NCI-H2081 treated with DMSO at 0.1 percent for 48 hours (cell line): ENCODE data around the gene RIIAD1.
"Not testable (repeated sequence)": the region's sequence is repeated elsewhere in the genome, so short reads cannot be mapped to it uniquely, and the experiment has no call there.

Source experiments
- DNase-seq: peaks from one replicate; lab custom pipeline; 2025; lab: John Stamatoyannopoulos, UW

RIIAD1 gene

GRCh38 chr1:151720974-151721787 lies at the start of gene RIIAD1:
TSS of gene RIIAD1 (plus strand) at chr1:151721522. CDS start at chr1:151721537, 15 bp downstream.
- DNase-seq = no peak

GRCh38 chr1:151673407-151673806 lies 47.9 kb upstream of the RIIAD1 start:
- no peak for DNase-seq

GRCh38 chr1:151680391-151680790 lies 40.9 kb upstream of the RIIAD1 start:
- DNase-seq = no peak

GRCh38 chr1:151680826-151681225 lies 40.5 kb upstream of the RIIAD1 start:
- DNase-seq = no peak

- no peak for DNase-seq
Measured at GRCh38 chr1:151681923-151682322, 39.4 kb upstream of the RIIAD1 start.

GRCh38 chr1:151682901-151683300 lies 38.4 kb upstream of the RIIAD1 start:
- not testable (repeated sequence) for DNase-seq

- DNase-seq = no peak
Measured at GRCh38 chr1:151684128-151684527, 37.2 kb upstream of the RIIAD1 start.

- DNase-seq = no peak
Measured at GRCh38 chr1:151686561-151686960, 34.8 kb upstream of the RIIAD1 start.

- DNase-seq = no peak
Measured at GRCh38 chr1:151689494-151689893, 31.8 kb upstream of the RIIAD1 start.

- no peak for DNase-seq
Measured at GRCh38 chr1:151692226-151692625, 29.1 kb upstream of the RIIAD1 start.

GRCh38 chr1:151693057-151693651 lies 28.2 kb upstream of the RIIAD1 start:
- DNase-seq = no peak

GRCh38 chr1:151701515-151701914 lies 19.8 kb upstream of the RIIAD1 start:
- DNase-seq = no peak

GRCh38 chr1:151702936-151703335 lies 18.4 kb upstream of the RIIAD1 start:
- DNase-seq = no peak

- no peak for DNase-seq
Measured at GRCh38 chr1:151703813-151704212, 17.5 kb upstream of the RIIAD1 start.

- DNase-seq = no peak
Measured at GRCh38 chr1:151704246-151704645, 17.1 kb upstream of the RIIAD1 start.

GRCh38 chr1:151705146-151705545 lies 16.2 kb upstream of the RIIAD1 start:
- DNase-seq = no peak

GRCh38 chr1:151705753-151706463 lies 15.4 kb upstream of the RIIAD1 start:
- DNase-seq = no peak

GRCh38 chr1:151706464-151707415 lies 14.6 kb upstream of the RIIAD1 start:
- no peak for DNase-seq

- DNase-seq = no peak
Measured at GRCh38 chr1:151707541-151708065, 13.7 kb upstream of the RIIAD1 start.

GRCh38 chr1:151708891-151709290 lies 12.4 kb upstream of the RIIAD1 start:
- no peak for DNase-seq

GRCh38 chr1:151710187-151710840 lies 11.0 kb upstream of the RIIAD1 start:
- no peak for DNase-seq
